ENCODE measurements around the gene NEK8. TPM values are rescaled to one million over a fixed set of nuclear protein-coding genes. Genes with fewer than 3 reads are reported as not detected.
"Not testable (repeated sequence)": the region's sequence is repeated elsewhere in the genome, so short reads cannot be mapped to it uniquely, and the experiment has no call there.

The NEK8 gene
- total and polyA plus RNA-seq, 2 experiments from 2014 or later, result 2.7 to 2.9 TPM

DNA sequence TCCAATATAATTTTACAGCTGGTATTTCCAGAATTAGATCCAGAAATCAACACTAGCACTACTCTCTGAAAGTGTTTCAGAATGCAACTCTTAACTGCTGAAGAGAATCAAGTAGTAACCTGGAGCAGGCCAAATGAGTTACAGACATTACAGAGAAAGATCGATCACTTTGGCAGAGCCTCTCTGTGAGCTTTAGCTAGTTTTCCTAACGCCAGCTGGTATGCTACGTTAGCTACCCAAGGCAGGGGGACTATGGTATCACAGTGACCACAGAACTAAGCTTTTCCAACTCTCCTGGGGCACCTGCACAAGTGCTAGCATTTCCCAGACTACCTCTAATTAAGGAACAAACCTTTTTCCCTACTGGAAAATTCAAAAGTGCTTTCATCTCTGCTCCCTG is 45.6 kb downstream of the NEK8 start:
- H3F3A ChIP-seq (ENCODE audit: insufficient read depth), result no peaks in the 10 kb centered on the region
- TF ChIP-seq EZH2 (IDR thresholded peaks at IDR 0.05; ENCODE audit: insufficient read depth, poor library complexity, severe bottlenecking), result no peak
- no peak for TF ChIP-seq EZH2phosphoT487 (IDR thresholded peaks at IDR 0.05; ENCODE audit: insufficient read depth, low read depth)
- in situ Hi-C loops (cut with MboI), result no loop called here

DNA sequence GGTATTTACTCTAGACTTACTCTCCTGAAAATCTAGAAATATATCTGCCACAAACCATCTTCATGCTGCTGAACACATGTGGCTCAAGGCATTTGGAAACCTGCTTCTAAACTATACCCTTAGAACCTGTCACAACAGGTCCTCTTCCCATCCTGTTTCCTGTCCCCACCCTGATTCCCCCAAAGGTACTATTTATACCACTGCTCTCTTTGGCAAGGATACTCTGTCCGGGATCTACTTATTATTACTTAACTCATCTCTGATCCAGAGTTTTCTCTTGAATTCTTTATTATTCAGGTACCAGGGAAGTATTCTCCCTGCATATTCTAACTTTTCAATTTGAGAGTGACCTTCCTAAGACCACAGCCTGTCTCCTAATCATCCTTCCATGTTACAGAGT is 48.6 kb downstream of the NEK8 start:
- 48 to 63% methylated on average over 1 of the region's 1 CpG for WGBS, 2 experiments (ENCODE audit: low coverage in 1 of 2, low lambda C conversion rate in 2 of 2, missing lambda C conversion rate in 2 of 2)
- H4K20me1 ChIP-seq (ENCODE audit: insufficient read depth), result 0 out of 2 replicates have a peak, but pooled peaks cover 2% of the 10 kb centered on the region

More for the DNA sequence above, 45.6 kb downstream of the NEK8 start:
- Histone ChIP-seq H2AFZ (no peak overlapping the region), H3K4me2 (ENCODE audit: unreplicated experiment) (no peak overlapping the region), H3K4me1 (ENCODE audit: insufficient read depth) (no peaks in the 10 kb centered on the region), H3K9ac (no peak overlapping the region), H3K27me3 (replicated peaks; ENCODE audit: insufficient read depth) (no peaks in the 10 kb centered on the region), H3K9me3 (ENCODE audit: low read depth) (no peaks in the 10 kb centered on the region), H3K27ac (no peak overlapping the region), H3K4me3 (no peak overlapping the region), H3K36me3 (ENCODE audit: low read depth) (no peaks in the 10 kb centered on the region), H3K9me2 (ENCODE audit: insufficient read depth) (no peaks in the 10 kb centered on the region), H3K79me2 (ENCODE audit: insufficient read depth) (peaks cover 92% of the 10 kb centered on the region), H4K20me1 (ENCODE audit: insufficient read depth) (0 out of 2 replicates have a peak, but pooled peaks cover under 1% of the 10 kb centered on the region)
- no peak for DNase-seq
- WGBS, 2 experiments (ENCODE audit: low coverage in 1 of 2, low lambda C conversion rate in 2 of 2, missing lambda C conversion rate in 2 of 2), result 64 to 78% methylated on average over 3 of the region's 3 CpGs

DNA sequence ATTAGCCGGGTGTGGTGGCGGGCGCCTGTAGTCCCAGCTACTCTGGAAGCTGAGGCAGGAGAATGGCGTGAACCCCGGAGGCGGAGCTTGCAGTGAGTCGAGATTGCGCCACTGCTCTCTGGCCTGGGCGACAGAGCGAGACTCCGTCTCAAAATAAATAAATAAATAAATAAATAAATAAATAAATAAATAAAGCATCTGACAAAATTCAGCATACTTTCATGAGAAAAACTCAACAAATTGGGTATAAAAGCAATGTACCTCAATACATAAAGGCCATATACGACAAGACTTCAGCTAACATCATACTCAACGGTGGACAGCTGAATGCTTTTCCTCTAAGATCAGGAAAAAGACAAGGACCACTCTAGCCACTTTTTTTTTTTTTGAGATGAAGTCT is 51.0 kb downstream of the NEK8 start:
- H3K9me2 ChIP-seq (ENCODE audit: insufficient read depth); H3K27me3 ChIP-seq (replicated peaks; ENCODE audit: insufficient read depth); H3K9ac ChIP-seq; H4K20me1 ChIP-seq (ENCODE audit: insufficient read depth); H3K9me3 ChIP-seq (ENCODE audit: low read depth); in situ Hi-C loops (cut with MboI); H2AFZ ChIP-seq; H3K27ac ChIP-seq; H3F3A ChIP-seq (ENCODE audit: insufficient read depth); H3K36me3 ChIP-seq (ENCODE audit: low read depth); H3K4me1 ChIP-seq (ENCODE audit: insufficient read depth); H3K4me2 ChIP-seq (ENCODE audit: unreplicated experiment); H3K4me3 ChIP-seq; DNase-seq: not testable (repeated sequence)
- H3K79me2 ChIP-seq (ENCODE audit: insufficient read depth), result peaks cover 89% of the 10 kb centered on the region
- WGBS, 2 experiments (ENCODE audit: low coverage in 1 of 2, low lambda C conversion rate in 2 of 2, missing lambda C conversion rate in 2 of 2), result 97 to 99% methylated on average over 13 of the region's 13 CpGs

More for the DNA sequence above, 48.6 kb downstream of the NEK8 start:
- H3K4me2 ChIP-seq (ENCODE audit: unreplicated experiment), result no peak overlapping the region
- no peak overlapping the region for H2AFZ ChIP-seq
- no peaks in the 10 kb centered on the region for H3K4me1 ChIP-seq (ENCODE audit: insufficient read depth)
- H3K9ac ChIP-seq, result no peak overlapping the region
- H3K36me3 ChIP-seq (ENCODE audit: low read depth), result no peaks in the 10 kb centered on the region; the same call in 1 of the 2 replicates
- H3F3A ChIP-seq (ENCODE audit: insufficient read depth), result no peaks in the 10 kb centered on the region; the same call in 1 of the 2 replicates
- no peak for DNase-seq
- no peaks in the 10 kb centered on the region for H3K9me3 ChIP-seq (ENCODE audit: low read depth)
- H3K79me2 ChIP-seq (ENCODE audit: insufficient read depth), result peaks cover 93% of the 10 kb centered on the region
- no peaks in the 10 kb centered on the region for H3K27me3 ChIP-seq (replicated peaks; ENCODE audit: insufficient read depth)
- TF ChIP-seq EZH2phosphoT487 (IDR thresholded peaks at IDR 0.05; ENCODE audit: insufficient read depth, low read depth), result no peak
- no peak for TF ChIP-seq EZH2 (IDR thresholded peaks at IDR 0.05; ENCODE audit: insufficient read depth, poor library complexity, severe bottlenecking)
- no peaks in the 10 kb centered on the region for H3K9me2 ChIP-seq (ENCODE audit: insufficient read depth)
- H3K27ac ChIP-seq, result no peak overlapping the region
- in situ Hi-C loops (cut with MboI), result no loop called here
- H3K4me3 ChIP-seq, result no peak overlapping the region

DNA sequence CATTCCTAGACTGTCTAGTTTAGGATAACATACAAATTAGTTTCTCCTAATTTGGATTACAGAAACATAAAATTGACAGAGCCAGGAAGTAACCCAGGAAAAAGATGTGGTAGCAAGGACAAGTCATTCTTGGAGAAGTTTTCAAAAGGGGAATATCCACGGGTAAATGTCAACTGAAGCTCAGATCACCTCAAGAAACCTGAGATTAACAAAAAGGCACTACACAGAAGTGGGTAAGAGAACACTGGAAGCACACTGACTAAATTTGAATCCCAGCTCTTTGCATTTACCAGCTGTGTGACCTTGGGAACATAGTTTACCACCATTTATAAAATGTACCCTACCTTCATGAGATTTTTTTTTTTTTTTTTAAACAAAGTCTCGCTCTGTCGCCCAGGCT is 54.6 kb downstream of the NEK8 start:
- no peak overlapping the region for H3K4me3 ChIP-seq
- H3K27me3 ChIP-seq (replicated peaks; ENCODE audit: insufficient read depth), result no peaks in the 10 kb centered on the region
- peaks cover 82% of the 10 kb centered on the region for H3K79me2 ChIP-seq (ENCODE audit: insufficient read depth)
- 80 to 88% methylated on average over 3 of the region's 3 CpGs for WGBS, 2 experiments (ENCODE audit: low coverage in 1 of 2, low lambda C conversion rate in 2 of 2, missing lambda C conversion rate in 2 of 2)
- H4K20me1 ChIP-seq (ENCODE audit: insufficient read depth), result 0 out of 2 replicates have a peak, but pooled peaks cover 2% of the 10 kb centered on the region
- H3K4me2 ChIP-seq (ENCODE audit: unreplicated experiment), result no peak overlapping the region
- H3K27ac ChIP-seq, result no peak overlapping the region
- in situ Hi-C loops (cut with MboI), result no loop called here
- H3K9me2 ChIP-seq (ENCODE audit: insufficient read depth), result no peaks in the 10 kb centered on the region
- DNase-seq, result no peak
- no peaks in the 10 kb centered on the region; the same call in 1 of the 2 replicates for H3K36me3 ChIP-seq (ENCODE audit: low read depth)
- H3K4me1 ChIP-seq (ENCODE audit: insufficient read depth), result no peaks in the 10 kb centered on the region
- H3K9ac ChIP-seq, result no peak overlapping the region
- no peaks in the 10 kb centered on the region for H3K9me3 ChIP-seq (ENCODE audit: low read depth)
- H2AFZ ChIP-seq, result no peak overlapping the region
- TF ChIP-seq EZH2 (IDR thresholded peaks at IDR 0.05; ENCODE audit: insufficient read depth, poor library complexity, severe bottlenecking), result no peak
- TF ChIP-seq EZH2phosphoT487 (IDR thresholded peaks at IDR 0.05; ENCODE audit: insufficient read depth, low read depth), result no peak
- H3F3A ChIP-seq (ENCODE audit: insufficient read depth), result no peaks in the 10 kb centered on the region; the same call in 1 of the 2 replicates

DNA sequence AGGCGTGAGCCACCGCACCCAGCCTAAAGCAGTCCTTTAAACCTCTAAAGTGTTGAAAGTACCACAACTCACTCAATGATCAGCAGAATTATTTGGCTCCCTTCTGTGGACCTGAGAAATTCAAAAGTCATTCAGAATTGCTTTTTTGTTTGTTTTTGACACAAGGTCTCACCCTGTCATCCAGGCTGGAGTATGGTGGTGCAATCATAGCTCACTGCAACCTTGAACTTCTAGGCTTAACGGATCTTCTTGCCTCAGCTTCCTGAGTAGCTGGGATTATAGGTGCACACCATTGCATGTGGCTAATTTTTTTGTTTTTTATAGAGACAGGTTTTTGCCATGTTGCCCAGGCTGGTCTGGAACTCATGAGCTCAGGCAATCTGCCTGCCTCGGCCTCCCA is 59.5 kb downstream of the NEK8 start:
- no peak for TF ChIP-seq EZH2 (IDR thresholded peaks at IDR 0.05; ENCODE audit: insufficient read depth, poor library complexity, severe bottlenecking)
- no peak for TF ChIP-seq EZH2phosphoT487 (IDR thresholded peaks at IDR 0.05; ENCODE audit: insufficient read depth, low read depth)
- 97 to 99% methylated on average over 3 to 4 of the region's 4 CpGs for WGBS, 2 experiments (ENCODE audit: low coverage in 1 of 2, low lambda C conversion rate in 2 of 2, missing lambda C conversion rate in 2 of 2)
- H3K9me2 ChIP-seq (ENCODE audit: insufficient read depth), result no peaks in the 10 kb centered on the region
- no peaks in the 10 kb centered on the region; the same call in 1 of the 2 replicates for H3K36me3 ChIP-seq (ENCODE audit: low read depth)
- no peak overlapping the region for H3K27ac ChIP-seq
- H4K20me1 ChIP-seq (ENCODE audit: insufficient read depth), result no peaks in the 10 kb centered on the region
- no peaks in the 10 kb centered on the region for H3K9me3 ChIP-seq (ENCODE audit: low read depth)
- no peak overlapping the region for H2AFZ ChIP-seq
- H3K4me3 ChIP-seq, result no peak overlapping the region
- peaks cover 82% of the 10 kb centered on the region for H3K79me2 ChIP-seq (ENCODE audit: insufficient read depth)
- in situ Hi-C loops (cut with MboI), result no loop called here
- no peak overlapping the region for H3K4me2 ChIP-seq (ENCODE audit: unreplicated experiment)
- no peaks in the 10 kb centered on the region for H3K4me1 ChIP-seq (ENCODE audit: insufficient read depth)
- H3K9ac ChIP-seq, result no peak overlapping the region
- DNase-seq, result no peak
- H3K27me3 ChIP-seq (replicated peaks; ENCODE audit: insufficient read depth), result no peaks in the 10 kb centered on the region
- no peaks in the 10 kb centered on the region for H3F3A ChIP-seq (ENCODE audit: insufficient read depth)

Small RNAs within 50 kb of the gene (small RNA-seq; reads per million reads assigned to genes)
- gene SNORD42A (ENCODE audit: low read depth, low replicate concordance), result not detected
- gene SNORD42B (ENCODE audit: low read depth, low replicate concordance), result not detected
- not detected for gene SNORD4A (ENCODE audit: low read depth, low replicate concordance)
- gene SNORD4B (ENCODE audit: low read depth, low replicate concordance), result not detected

Other genes starting within 250 kb of the NEK8 start
- gene FOXN1, start 222.4 kb upstream of the NEK8 start, total RNA-seq (2014; rRNA removed; shearing (Covaris generic)), result not detected in 2 replicates
- not detected in 2 replicates for gene FOXN1, start 222.4 kb upstream of the NEK8 start, polyA plus RNA-seq (2016; fragmentation: Nextera tagmentation; extraction: Ambion mirVana)
- gene UNC119, start 176.2 kb upstream of the NEK8 start, total RNA-seq (2014; rRNA removed; shearing (Covaris generic)), result 30.9 and 50.9 TPM in 2 replicates
- gene UNC119, start 176.2 kb upstream of the NEK8 start, polyA plus RNA-seq (2016; fragmentation: Nextera tagmentation; extraction: Ambion mirVana), result 28.8 and 29.4 TPM in 2 replicates
- 57.8 and 76.0 TPM in 2 replicates for gene PIGS, start 157.3 kb upstream of the NEK8 start, total RNA-seq (2014; rRNA removed; shearing (Covaris generic))
- 68.8 and 72.7 TPM in 2 replicates for gene PIGS, start 157.3 kb upstream of the NEK8 start, polyA plus RNA-seq (2016; fragmentation: Nextera tagmentation; extraction: Ambion mirVana)
- gene ALDOC, start 151.9 kb upstream of the NEK8 start, total RNA-seq (2014; rRNA removed; shearing (Covaris generic)), result 36.4 and 47.3 TPM in 2 replicates
- gene ALDOC, start 151.9 kb upstream of the NEK8 start, polyA plus RNA-seq (2016; fragmentation: Nextera tagmentation; extraction: Ambion mirVana), result 18.4 and 18.5 TPM in 2 replicates
- 14.0 and 27.0 TPM in 2 replicates for gene SPAG5, start 129.8 kb upstream of the NEK8 start, total RNA-seq (2014; rRNA removed; shearing (Covaris generic))
- 20.5 TPM in 2 replicates for gene SPAG5, start 129.8 kb upstream of the NEK8 start, polyA plus RNA-seq (2016; fragmentation: Nextera tagmentation; extraction: Ambion mirVana)
- gene RSKR, start 114.6 kb upstream of the NEK8 start, total RNA-seq (2014; rRNA removed; shearing (Covaris generic)), result 1.2 and 6.8 TPM in 2 replicates
- gene RSKR, start 114.6 kb upstream of the NEK8 start, polyA plus RNA-seq (2016; fragmentation: Nextera tagmentation; extraction: Ambion mirVana), result 0.58 and 0.86 TPM in 2 replicates
- 145 and 155 TPM in 2 replicates for gene BLTP2, start 83.6 kb upstream of the NEK8 start, total RNA-seq (2014; rRNA removed; shearing (Covaris generic))
- gene BLTP2, start 83.6 kb upstream of the NEK8 start, polyA plus RNA-seq (2016; fragmentation: Nextera tagmentation; extraction: Ambion mirVana), result 49.8 and 55.6 TPM in 2 replicates
- gene SDF2, start 66.9 kb upstream of the NEK8 start, total RNA-seq (2014; rRNA removed; shearing (Covaris generic)), result 52.3 and 64.4 TPM in 2 replicates
- gene SDF2, start 66.9 kb upstream of the NEK8 start, polyA plus RNA-seq (2016; fragmentation: Nextera tagmentation; extraction: Ambion mirVana), result 88.4 and 94.2 TPM in 2 replicates
- gene SUPT6H, start 66.6 kb upstream of the NEK8 start, total RNA-seq (2014; rRNA removed; shearing (Covaris generic)), result 39.7 and 45.0 TPM in 2 replicates
- 26.5 and 27.3 TPM in 2 replicates for gene SUPT6H, start 66.6 kb upstream of the NEK8 start, polyA plus RNA-seq (2016; fragmentation: Nextera tagmentation; extraction: Ambion mirVana)
- 0.65 TPM in 1 of 2 replicates, not detected in the other for gene PROCA1, start 16.9 kb upstream of the NEK8 start, total RNA-seq (2014; rRNA removed; shearing (Covaris generic))
- 0.41 and 0.44 TPM in 2 replicates for gene PROCA1, start 16.9 kb upstream of the NEK8 start, polyA plus RNA-seq (2016; fragmentation: Nextera tagmentation; extraction: Ambion mirVana)
- 307 and 476 TPM in 2 replicates for gene RAB34, start 10.9 kb upstream of the NEK8 start, total RNA-seq (2014; rRNA removed; shearing (Covaris generic))
- 277 and 293 TPM in 2 replicates for gene RAB34, start 10.9 kb upstream of the NEK8 start, polyA plus RNA-seq (2016; fragmentation: Nextera tagmentation; extraction: Ambion mirVana)
- gene RPL23A, start 8.8 kb upstream of the NEK8 start, total RNA-seq (2014; rRNA removed; shearing (Covaris generic)), result 362 and 383 TPM in 2 replicates
- gene RPL23A, start 8.8 kb upstream of the NEK8 start, polyA plus RNA-seq (2016; fragmentation: Nextera tagmentation; extraction: Ambion mirVana), result 1,040 and 1,075 TPM in 2 replicates
- 4.8 and 16.3 TPM in 2 replicates for gene TLCD1, start 2.6 kb upstream of the NEK8 start, total RNA-seq (2014; rRNA removed; shearing (Covaris generic))
- gene TLCD1, start 2.6 kb upstream of the NEK8 start, polyA plus RNA-seq (2016; fragmentation: Nextera tagmentation; extraction: Ambion mirVana), result 13.8 and 14.2 TPM in 2 replicates
- gene TRAF4, start 15.2 kb downstream of the NEK8 start, total RNA-seq (2014; rRNA removed; shearing (Covaris generic)), result 30.3 and 55.4 TPM in 2 replicates
- gene TRAF4, start 15.2 kb downstream of the NEK8 start, polyA plus RNA-seq (2016; fragmentation: Nextera tagmentation; extraction: Ambion mirVana), result 23.4 and 23.5 TPM in 2 replicates
- gene FAM222B, start 114.0 kb downstream of the NEK8 start, total RNA-seq (2014; rRNA removed; shearing (Covaris generic)), result 7.6 and 12.9 TPM in 2 replicates
- 11.1 and 11.4 TPM in 2 replicates for gene FAM222B, start 114.0 kb downstream of the NEK8 start, polyA plus RNA-seq (2016; fragmentation: Nextera tagmentation; extraction: Ambion mirVana)
- 34.8 and 40.2 TPM in 2 replicates for gene ERAL1, start 126.2 kb downstream of the NEK8 start, total RNA-seq (2014; rRNA removed; shearing (Covaris generic))
- gene ERAL1, start 126.2 kb downstream of the NEK8 start, polyA plus RNA-seq (2016; fragmentation: Nextera tagmentation; extraction: Ambion mirVana), result 58.1 and 60.0 TPM in 2 replicates
- 28.6 and 33.2 TPM in 2 replicates for gene FLOT2, start 168.9 kb downstream of the NEK8 start, total RNA-seq (2014; rRNA removed; shearing (Covaris generic))
- gene FLOT2, start 168.9 kb downstream of the NEK8 start, polyA plus RNA-seq (2016; fragmentation: Nextera tagmentation; extraction: Ambion mirVana), result 55.0 TPM in 2 replicates
- 4.7 and 5.2 TPM in 2 replicates for gene DHRS13, start 174.3 kb downstream of the NEK8 start, total RNA-seq (2014; rRNA removed; shearing (Covaris generic))
- 2.6 and 3.2 TPM in 2 replicates for gene DHRS13, start 174.3 kb downstream of the NEK8 start, polyA plus RNA-seq (2016; fragmentation: Nextera tagmentation; extraction: Ambion mirVana)
- gene PHF12, start 222.7 kb downstream of the NEK8 start, total RNA-seq (2014; rRNA removed; shearing (Covaris generic)), result 27.7 and 46.9 TPM in 2 replicates
- gene PHF12, start 222.7 kb downstream of the NEK8 start, polyA plus RNA-seq (2016; fragmentation: Nextera tagmentation; extraction: Ambion mirVana), result 5.9 and 6.1 TPM in 2 replicates